GM21717 (cell line): Measurements from ENCODE around the gene MCC.

Source experiments
- ATAC-seq: cut with Tn5 transposase; IDR thresholded peaks from one replicate; pipeline ENCODE4 v1.9.1; 2021; ENCODE audit warnings: mild to moderate bottlenecking, moderate library complexity; ENCODE audit not compliant: unreplicated experiment

The MCC gene

GRCh38 chr5:113253037-113253436, 235.2 kb downstream of the MCC start:
- ATAC-seq = no peak

GRCh38 chr5:113252066-113252465, 236.2 kb downstream of the MCC start:
- ATAC-seq = no peak

GRCh38 chr5:113250341-113250953, 237.8 kb downstream of the MCC start:
- ATAC-seq = no peak

GRCh38 chr5:113249206-113249605, 239.0 kb downstream of the MCC start:
- no peak for ATAC-seq

- no peak for ATAC-seq
Measured at GRCh38 chr5:113246361-113246870, 241.8 kb downstream of the MCC start.

- ATAC-seq = no peak
Measured at GRCh38 chr5:113245427-113246225, 242.6 kb downstream of the MCC start.

GRCh38 chr5:113244966-113245365, 243.3 kb downstream of the MCC start:
- ATAC-seq = no peak

- ATAC-seq = no peak
Measured at GRCh38 chr5:113243349-113243664, 244.9 kb downstream of the MCC start.

- no peak for ATAC-seq
Measured at GRCh38 chr5:113242481-113243348, 245.5 kb downstream of the MCC start.

- ATAC-seq = no peak
Measured at GRCh38 chr5:113240951-113241726, 247.1 kb downstream of the MCC start.

GRCh38 chr5:113240032-113240431, 248.2 kb downstream of the MCC start:
- no peak for ATAC-seq

- ATAC-seq = no peak
Measured at GRCh38 chr5:113237893-113238292, 250.4 kb downstream of the MCC start.

- ATAC-seq = no peak
Measured at GRCh38 chr5:113236536-113237288, 251.5 kb downstream of the MCC start.

GRCh38 chr5:113235884-113236283, 252.4 kb downstream of the MCC start:
- no peak for ATAC-seq

GRCh38 chr5:113234546-113234945, 253.7 kb downstream of the MCC start:
- no peak for ATAC-seq

GRCh38 chr5:113233606-113234005, 254.6 kb downstream of the MCC start:
- ATAC-seq = no peak

GRCh38 chr5:113232667-113233066, 255.6 kb downstream of the MCC start:
- no peak for ATAC-seq

- ATAC-seq = no peak
Measured at GRCh38 chr5:113232221-113232620, 256.0 kb downstream of the MCC start.

GRCh38 chr5:113231653-113232000, 256.6 kb downstream of the MCC start:
- no peak for ATAC-seq
